Endothelial cell of umbilical vein (primary cell): ENCODE results near the gene ZNF775. TPM values are rescaled to one million over a fixed set of nuclear protein-coding genes. Genes with fewer than 3 reads are reported as not detected.

Source experiments
- BruUV-seq: library from RNA; stranded (reverse); fragments of 400-500 nt; replicated peaks from 2 replicates; lab custom pipeline; 2021; lab: Mats Ljungman, UMichigan
- CTCF ChIA-PET: fragments of 300-600, 350-600 bp; sonication (Branson Sonifier 250); formaldehyde crosslinking; loops from one replicate; lab custom pipeline; 2021; ENCODE audit warnings: antibody characterized with exemption, inconsistent platforms; lab: Charles Lee
- POLR2A ChIA-PET: fragments of 300-600, 350-600 bp; sonication (Branson Sonifier 250); formaldehyde crosslinking; loops from one replicate; lab custom pipeline; 2021; ENCODE audit warnings: antibody characterized with exemption, inconsistent platforms; lab: Charles Lee
- DNase-seq: peaks from one replicate; pipeline ENCODE4 v3.0.0-alpha.2; 2011; ENCODE audit warnings: low read depth, low spot score
- FAIRE-seq: peaks from 2 replicates; lab custom pipeline; 2011; peaks lifted over from hg19 to GRCh38; lab: Jason Lieb, UNC
- H2AFZ ChIP-seq: 2 replicates; pipeline ENCODE4 v1.6.0; 2012; ENCODE audit warnings: low read depth, low read length, control low read depth, inconsistent platforms
- H3K27ac ChIP-seq: 2 replicates; pipeline ENCODE4 v1.5.1; 2011; ENCODE audit warnings: low read depth, mild to moderate bottlenecking, control low read depth, low read length, moderate library complexity; ENCODE audit not compliant: insufficient read depth
- H3K27me3 ChIP-seq, 2 experiments: 2 replicates each; pipeline versions ENCODE4 v1.6.0 to v1.6.1; 2011; ENCODE audit warnings: low read length in 2 of 2, mixed read lengths in 1 of 2; ENCODE audit not compliant: control insufficient read depth in 2 of 2, insufficient read depth in 2 of 2
- H3K36me3 ChIP-seq, 2 experiments: 2 replicates in 1 of 2; 3 replicates in 1 of 2; pipeline ENCODE4 v1.5.1; 2011; ENCODE audit warnings: low read length in 2 of 2, mild to moderate bottlenecking in 1 of 2, moderate library complexity in 1 of 2; ENCODE audit not compliant: control insufficient read depth in 2 of 2, insufficient read depth in 2 of 2; ENCODE audit errors: extremely low read depth in 1 of 2
- H3K4me1 ChIP-seq: 3 replicates; pipeline ENCODE4 v1.5.1; 2011; ENCODE audit warnings: mild to moderate bottlenecking, low read length; ENCODE audit not compliant: control insufficient read depth, insufficient read depth; ENCODE audit errors: extremely low read depth
- H3K4me2 ChIP-seq: 2 replicates; pipeline ENCODE4 v1.6.1; 2011; ENCODE audit warnings: low read length, control low read depth, mixed read lengths; ENCODE audit not compliant: insufficient read depth
- H3K4me3 ChIP-seq, 3 experiments: fragments of 200-600 bp in 1 of 3; sonication (generic), shearing (Covaris generic) in 1 of 3; replicated peaks in 1 of 3; 2 replicates each; pipeline ENCODE4 v1.5.1; 2011 to 2016; ENCODE audit warnings: control low read depth in 3 of 3, low read length in 3 of 3, mild to moderate bottlenecking in 2 of 3, inconsistent platforms in 1 of 3, low read depth in 1 of 3, moderate library complexity in 1 of 3; ENCODE audit not compliant: insufficient read depth in 1 of 3
- H3K79me2 ChIP-seq: 2 replicates; pipeline ENCODE4 v1.6.0; 2012; ENCODE audit warnings: low read length, inconsistent platforms; ENCODE audit not compliant: control insufficient read depth, insufficient read depth
- H3K9ac ChIP-seq: replicated peaks from 2 replicates; pipeline ENCODE3; 2011; ENCODE audit warnings: low read length, control low read depth; ENCODE audit not compliant: insufficient read depth; ENCODE audit errors: extremely low read depth
- H3K9me1 ChIP-seq: replicated peaks from 3 replicates; pipeline ENCODE4 v1.6.0; 2011; ENCODE audit warnings: mild to moderate bottlenecking, low read length; ENCODE audit not compliant: control insufficient read depth, insufficient read depth; ENCODE audit errors: extremely low read depth
- H3K9me3 ChIP-seq: replicated peaks from 2 replicates; pipeline ENCODE4 v1.5.1; 2012; ENCODE audit warnings: low read length, inconsistent platforms; ENCODE audit not compliant: control insufficient read depth, insufficient read depth
- H4K20me1 ChIP-seq: replicated peaks from 2 replicates; pipeline ENCODE3; 2011; ENCODE audit warnings: mild to moderate bottlenecking, low read length; ENCODE audit not compliant: control insufficient read depth, insufficient read depth; ENCODE audit errors: extremely low read depth
- CTCF ChIP-seq, 2 donors: IDR thresholded peaks; 1 replicate in 1 of 2; 2 replicates in 1 of 2; pipeline ENCODE4 v1.5.1; 2011; ENCODE audit warnings: low read length in 2 of 2, mild to moderate bottlenecking in 2 of 2, moderate library complexity in 2 of 2, control low read depth in 1 of 2, inconsistent platforms in 1 of 2, low read depth in 1 of 2; ENCODE audit not compliant: insufficient read depth in 1 of 2; ENCODE audit errors: extremely low read depth in 1 of 2
- EZH2 ChIP-seq: IDR thresholded peaks from 2 replicates; pipeline ENCODE4 v1.6.1; 2012; ENCODE audit warnings: borderline replicate concordance, low read depth, mild to moderate bottlenecking, moderate library complexity, low read length, inconsistent platforms; ENCODE audit not compliant: severe bottlenecking
- FOS ChIP-seq: IDR thresholded peaks from 2 replicates; pipeline ENCODE4 v1.6.1; 2011; ENCODE audit warnings: mild to moderate bottlenecking, low read length, moderate library complexity, borderline replicate concordance; ENCODE audit not compliant: insufficient read depth
- GATA2 ChIP-seq: IDR thresholded peaks from 2 replicates; pipeline ENCODE4 v1.7.0; 2011; ENCODE audit warnings: low read depth, mild to moderate bottlenecking, moderate library complexity, mixed read lengths, low read length; ENCODE audit not compliant: insufficient read length, insufficient read depth
- JUN ChIP-seq: IDR thresholded peaks from 2 replicates; pipeline ENCODE4 v1.6.1; 2011; ENCODE audit warnings: borderline replicate concordance, low read depth; ENCODE audit not compliant: insufficient read length, insufficient read depth
- MAX ChIP-seq: IDR thresholded peaks from 2 replicates; pipeline ENCODE4 v1.6.1; 2011; ENCODE audit not compliant: insufficient read depth, insufficient read length
- MYC ChIP-seq: IDR thresholded peaks from one replicate; pipeline ENCODE4 v1.6.1; 2011; ENCODE audit warnings: mild to moderate bottlenecking, low read depth, low read length
- POLR2A ChIP-seq: IDR thresholded peaks from 2 replicates; pipeline ENCODE4 v1.6.1; 2012; ENCODE audit warnings: low read depth, mild to moderate bottlenecking, control low read depth, low read length
- POLR2AphosphoS5 ChIP-seq: IDR thresholded peaks from 2 replicates; pipeline ENCODE4 v1.6.1; 2012; ENCODE audit warnings: low read depth, mild to moderate bottlenecking, control low read depth, low read length, moderate library complexity; ENCODE audit not compliant: insufficient read depth
- dilution Hi-C: fragments of 300-500 bp; cut with MboI; formaldehyde crosslinking; loops from one replicate; pipeline ENCODE4 v1.15.0; 2019; ENCODE audit warnings: low sequenced_read_pairs; ENCODE audit not compliant: extremely low pct_ligation_motif_present
- intact Hi-C: fragments of 100-400 bp; cut with micrococcal nuclease; formaldehyde crosslinking; loops from one replicate; pipeline ENCODE4 v1.10.0; 2022
- polyA plus RNA-seq, 4 experiments: library from polyadenylated mRNA; depleted of rRNA in 3 of 4; stranded (reverse) in 3 of 4; unstranded in 1 of 4; fragments of >200 nt; gene quantifications; 2 replicates each; pipeline versions ENCODE4 v1.2.1 to v1.2.3, GENCODE V29; 2011 to 2012; ENCODE audit warnings: missing spikeins in 1 of 4
- total RNA-seq: library from RNA; stranded (reverse); gene quantifications from 2 replicates; pipeline ENCODE4 v1.2.3, GENCODE V29; 2021

The ZNF775 gene
- total and polyA plus RNA-seq, 2 donors (not counting 3 experiments of a cell fraction or from before 2014, with no cell fraction given): 5.8 to 8.3 TPM

- no TSS peak for BruUV-seq
- Histone ChIP-seq H3K9ac (no peak overlapping the region), H3K9me1 (no peaks in the 10 kb centered on the region), H3K4me3 (no peak overlapping the region), H3K36me3 (no peaks in the 10 kb centered on the region), H4K20me1 (no peaks in the 10 kb centered on the region), H3K27ac (no peak overlapping the region), H2AFZ (no peak overlapping the region), H3K4me2 (no peak overlapping the region), H3K9me3 (no peaks in the 10 kb centered on the region), H3K79me2 (no peaks in the 10 kb centered on the region), H3K4me1 (no peaks in the 10 kb centered on the region), H3K27me3 (peaks cover 5 to 10% of the 10 kb centered on the region in 2 experiments)
- ChIA-PET POLR2A (no interaction called here), CTCF (no interaction called here)
- dilution Hi-C loops: no loop called here
- FAIRE-seq (no peak), DNase-seq (no peak)
- no peak for TF ChIP-seq POLR2AphosphoS5
- no peak for TF ChIP-seq MYC
- TF ChIP-seq JUN: no peak
- no peak for TF ChIP-seq MAX
- no peak for TF ChIP-seq GATA2
- no peak for TF ChIP-seq POLR2A
- no peak for TF ChIP-seq FOS
- no peak for TF ChIP-seq EZH2
- TF ChIP-seq CTCF (IDR thresholded peaks at IDR 0.05; ENCODE audit: extremely low read depth in 1 of 2, insufficient read depth in 1 of 2, low read depth in 1 of 2, low read length in 2 of 2): no peak
- intact Hi-C loops: no loop called here
Measured at GRCh38 chr7:150435047-150435389, 55.9 kb downstream of the ZNF775 start.
